ENCODE results near the gene KLHL25.

KLHL25 gene

GRCh38 chr15:85745023-85745422, 49.7 kb downstream of the KLHL25 start:
- no peak for DNase-seq (ENCODE audit: low spot score)
- in situ Hi-C loops (cut with MboI; ENCODE audit: low pct_unique_long_range_greater_than_20kb, low sequenced_read_pairs, unreplicated experiment): no loop called here
- no peak for TF ChIP-seq CTCF (IDR thresholded peaks at IDR 0.05; ENCODE audit: extremely low read depth, insufficient read depth, missing control alignments)

- in situ Hi-C loops (cut with MboI; ENCODE audit: low pct_unique_long_range_greater_than_20kb, low sequenced_read_pairs, unreplicated experiment): no loop called here
Observed at GRCh38 chr15:85744579-85744978, 50.1 kb downstream of the KLHL25 start.

GRCh38 chr15:85743392-85744055, 51.2 kb downstream of the KLHL25 start:
- in situ Hi-C loops (cut with MboI; ENCODE audit: low pct_unique_long_range_greater_than_20kb, low sequenced_read_pairs, unreplicated experiment): no loop called here
- no peak for DNase-seq (ENCODE audit: low spot score)
- no peak for TF ChIP-seq CTCF (IDR thresholded peaks at IDR 0.05; ENCODE audit: extremely low read depth, insufficient read depth, missing control alignments)

More at GRCh38 chr15:85744579-85744978, 50.1 kb downstream of the KLHL25 start:
- no peak for TF ChIP-seq CTCF (IDR thresholded peaks at IDR 0.05; ENCODE audit: extremely low read depth, insufficient read depth, missing control alignments)
- DNase-seq (ENCODE audit: low spot score): no peak

GRCh38 chr15:85742186-85742821, 52.4 kb downstream of the KLHL25 start:
- no peak for DNase-seq (ENCODE audit: low spot score)
- TF ChIP-seq CTCF (IDR thresholded peaks at IDR 0.05; ENCODE audit: extremely low read depth, insufficient read depth, missing control alignments): no peak
- in situ Hi-C loops (cut with MboI; ENCODE audit: low pct_unique_long_range_greater_than_20kb, low sequenced_read_pairs, unreplicated experiment): no loop called here

GRCh38 chr15:85741662-85742061, 53.1 kb downstream of the KLHL25 start:
- in situ Hi-C loops (cut with MboI; ENCODE audit: low pct_unique_long_range_greater_than_20kb, low sequenced_read_pairs, unreplicated experiment): no loop called here
- TF ChIP-seq CTCF (IDR thresholded peaks at IDR 0.05; ENCODE audit: extremely low read depth, insufficient read depth, missing control alignments): no peak
- no peak for DNase-seq (ENCODE audit: low spot score)

GRCh38 chr15:85741021-85741421, 53.7 kb downstream of the KLHL25 start:
- no peak for TF ChIP-seq CTCF (IDR thresholded peaks at IDR 0.05; ENCODE audit: extremely low read depth, insufficient read depth, missing control alignments)
- in situ Hi-C loops (cut with MboI; ENCODE audit: low pct_unique_long_range_greater_than_20kb, low sequenced_read_pairs, unreplicated experiment): no loop called here

More at GRCh38 chr15:85741021-85741421, 53.7 kb downstream of the KLHL25 start:
- no peak for DNase-seq (ENCODE audit: low spot score)

Data from GM13977 (cell line).